A549 (cell line): ENCODE measurements around the gene EDARADD. TPM values are rescaled to one million over a fixed set of nuclear protein-coding genes. Genes with fewer than 3 reads are reported as not detected.

Experiments used
- ATAC-seq, 2 experiments: fragments of 200-7000 bp in 1 of 2; fragments of >200 bp in 1 of 2; cut with Nextera tagmentation in 1 of 2; cut with Tn5 transposase in 1 of 2; 3 replicates each; pipeline versions ENCODE4 v1.8.0 to v1.9.1; 2018 to 2020; ENCODE audit warnings: mild to moderate bottlenecking in 1 of 2, moderate library complexity in 1 of 2
- CTCF ChIA-PET: fragments of 300-600 bp; sonication (Branson Sonifier 250); formaldehyde crosslinking; extraction: SDS; loops from one replicate; lab custom pipeline; 2021; ENCODE audit warnings: antibody characterized with exemption, inconsistent platforms; lab: Yijun Ruan, JAX
- POLR2A ChIA-PET: fragments of 350-600 bp; formaldehyde crosslinking; extraction: SDS; loops from one replicate; lab custom pipeline; 2021; ENCODE audit warnings: antibody characterized with exemption, inconsistent platforms; lab: Yijun Ruan, JAX
- DNase-seq, 2 experiments: peaks; one replicate each; pipeline versions ENCODE4 v3.0.0 to v3.0.0-alpha.2; 2011 to 2016; ENCODE audit warnings: low read depth in 1 of 2, low spot score in 1 of 2
- FAIRE-seq: peaks from 2 replicates; lab custom pipeline; 2011; peaks lifted over from hg19 to GRCh38; lab: Jason Lieb, UNC
- H3K27ac ChIP-seq, 2 experiments: fragments of >200 bp; sonication (Bioruptor Twin); formaldehyde crosslinking; 3 replicates each; pipeline ENCODE4 v1.5.1; 2016 to 2017
- H3K4me1 ChIP-seq: fragments of >200 bp; sonication (Bioruptor Twin); formaldehyde crosslinking; 3 replicates; pipeline ENCODE4 v1.6.1; 2016
- H3K4me2 ChIP-seq: fragments of >200 bp; sonication (Bioruptor Twin); formaldehyde crosslinking; 3 replicates; pipeline ENCODE4 v1.6.1; 2016
- H3K4me3 ChIP-seq: fragments of >200 bp; sonication (Bioruptor Twin); formaldehyde crosslinking; 3 replicates; pipeline ENCODE4 v1.5.1; 2016
- H3K9me3 ChIP-seq: fragments of >200 bp; sonication (Bioruptor Twin); formaldehyde crosslinking; 3 replicates; pipeline ENCODE4 v1.6.1; 2016
- CBX8 ChIP-seq: fragments of 200-600 bp; sonication (generic); IDR thresholded peaks from 2 replicates; pipeline ENCODE4 v1.6.1; 2016
- CEBPB ChIP-seq, 2 experiments: fragments of >200 bp in 1 of 2; sonication (Bioruptor Twin) in 1 of 2; formaldehyde crosslinking in 1 of 2; IDR thresholded peaks; 2 replicates each; pipeline ENCODE4 v1.6.1; 2012 to 2016
- CHD2 ChIP-seq: fragments of 150-350 bp; IDR thresholded peaks from 2 replicates; pipeline ENCODE4 v1.6.1; 2014; ENCODE audit warnings: low read length; ENCODE audit not compliant: partially characterized antibody
- EHMT2 ChIP-seq: fragments of 200-600 bp; sonication (generic); IDR thresholded peaks from 2 replicates; pipeline ENCODE4 v1.6.1; 2016; ENCODE audit warnings: antibody characterized with exemption, low read depth, mild to moderate bottlenecking, moderate library complexity
- EP300 ChIP-seq, 2 experiments: fragments of >200 bp; sonication (Bioruptor Twin); formaldehyde crosslinking; IDR thresholded peaks; 2 replicates in 1 of 2; 3 replicates in 1 of 2; pipeline ENCODE4 v1.6.1; 2016 to 2017
- ESRRA ChIP-seq: fragments of 150-350 bp; IDR thresholded peaks from 2 replicates; pipeline ENCODE4 v1.6.1; 2014; ENCODE audit warnings: mild to moderate bottlenecking, low read length, borderline replicate concordance
- HEYL ChIP-seq: fragments of 250-450 bp; sonication (Bioruptor Pico); IDR thresholded peaks from 2 replicates; pipeline ENCODE4 v1.8.0; 2021; ENCODE audit warnings: mild to moderate bottlenecking, moderate library complexity
- HOXA7 ChIP-seq: fragments of 250-450 bp; sonication (Bioruptor Pico); IDR thresholded peaks from 2 replicates; pipeline ENCODE4 v1.5.0; 2020; ENCODE audit warnings: mild to moderate bottlenecking, moderate library complexity
- HOXB13 ChIP-seq: fragments of 250-450 bp; sonication (Bioruptor Pico); IDR thresholded peaks from 2 replicates; pipeline ENCODE4 v1.5.0; 2020; ENCODE audit warnings: low read depth, mild to moderate bottlenecking, moderate library complexity
- HOXB5 ChIP-seq: fragments of 250-450 bp; sonication (Bioruptor Pico); IDR thresholded peaks from 2 replicates; pipeline ENCODE4 v1.5.0; 2020; ENCODE audit warnings: mild to moderate bottlenecking, moderate library complexity
- NFE2L2 ChIP-seq: fragments of 150-350 bp; conservative IDR thresholded peaks from 2 replicates; pipeline ENCODE4 v1.6.1; 2014; ENCODE audit warnings: low read length
- RAD21 ChIP-seq, 2 experiments: fragments of >200 bp in 1 of 2; sonication (Bioruptor Twin) in 1 of 2; formaldehyde crosslinking in 1 of 2; IDR thresholded peaks in 1 of 2; conservative IDR thresholded peaks in 1 of 2; 2 replicates in 1 of 2; 3 replicates in 1 of 2; pipeline ENCODE4 v1.6.1; 2012 to 2018; ENCODE audit warnings: inconsistent platforms in 1 of 2
- RARB ChIP-seq: fragments of 250-450 bp; sonication (Bioruptor Pico); IDR thresholded peaks from 2 replicates; pipeline ENCODE4 v1.8.0; 2021; ENCODE audit warnings: mild to moderate bottlenecking, moderate library complexity
- RFX5 ChIP-seq: fragments of 450-650 bp; IDR thresholded peaks from 2 replicates; pipeline ENCODE4 v1.7.1; 2014; ENCODE audit warnings: antibody characterized with exemption, mild to moderate bottlenecking, moderate library complexity
- ZFP36 ChIP-seq: fragments of 450-650 bp; IDR thresholded peaks from 2 replicates; pipeline ENCODE4 v1.6.1; 2014; ENCODE audit warnings: borderline replicate concordance; ENCODE audit not compliant: partially characterized antibody
- ZNF302 ChIP-seq: fragments of 250-450 bp; sonication (Bioruptor Pico); IDR thresholded peaks from 2 replicates; pipeline ENCODE4 v1.9.0; 2021; ENCODE audit warnings: inconsistent platforms, mild to moderate bottlenecking, moderate library complexity
- WGBS: methylation state at CpG from one replicate; pipeline ENCODE4 v1.1.6; 2017; ENCODE audit errors: missing lambda C conversion rate; 5-methylcytosine and 5-hydroxymethylcytosine counted together
- polyA plus RNA-seq, 4 experiments: library from polyadenylated mRNA; depleted of rRNA in 3 of 4; stranded (reverse); fragments of >200 nt; fragmentation: RNase III in 1 of 4; extraction: RNeasy Plus Mini Kit Qiagen cat#74134 plus additional on column Dnase treatment in 1 of 4; gene quantifications; 2 replicates in 3 of 4; 3 replicates in 1 of 4; pipeline ENCODE4 v1.2.3, GENCODE V29; 2011 to 2017
- TF ChIP-seq, protein P1 (sequence below): IDR thresholded peaks from 2 replicates; pipeline ENCODE4 v1.6.1; 2012; ENCODE audit warnings: low read depth, borderline replicate concordance
- TF ChIP-seq, protein P2 (sequence below): fragments of 150-350 bp; IDR thresholded peaks from 2 replicates; pipeline ENCODE4 v1.6.1; 2014; ENCODE audit warnings: low read depth, mild to moderate bottlenecking, low read length
- TF ChIP-seq, protein P3 (sequence below): fragments of 200-600 bp; sonication (generic); IDR thresholded peaks from 2 replicates; pipeline ENCODE4 v1.6.1; 2016; ENCODE audit warnings: antibody characterized with exemption, mild to moderate bottlenecking, moderate library complexity

The EDARADD gene
- polyA plus RNA-seq, 2 of the 4 experiments (the other 2 are of a cell fraction), result 2.1 to 5.8 TPM

DNA sequence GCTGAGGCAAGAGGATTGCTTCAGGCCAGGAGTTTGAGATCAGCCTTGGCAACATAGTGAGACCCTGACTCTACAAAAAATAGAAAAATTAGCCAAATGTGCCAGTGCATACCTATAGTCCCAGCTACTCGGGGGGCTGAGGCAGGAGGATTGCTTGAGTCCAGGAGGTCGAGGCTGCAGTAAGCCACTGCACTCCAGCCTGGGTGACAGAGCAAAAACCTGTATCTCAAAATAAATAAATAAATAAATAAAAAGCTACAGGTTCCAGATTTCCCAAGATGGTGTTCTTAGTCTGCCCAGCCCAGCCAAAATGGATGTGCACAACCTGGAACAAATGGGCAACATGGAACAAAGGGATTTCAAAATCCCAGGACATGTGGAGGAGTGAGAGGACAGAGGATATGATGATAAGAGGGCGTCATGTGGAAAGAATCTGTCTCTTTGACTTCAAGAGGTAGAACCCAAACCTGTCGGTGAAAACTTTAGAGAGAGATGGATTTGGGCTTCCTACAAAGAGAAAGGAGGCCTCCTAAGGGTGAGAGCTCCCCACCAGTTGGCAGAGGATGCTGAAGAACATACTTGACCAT, 3.2 kb downstream of the EDARADD start:
- no peaks in the 10 kb centered on the region for H3K9me3 ChIP-seq
- 0 out of 4 replicates have a peak, but pooled peaks have one; percentile 18 to 31 for TF ChIP-seq CEBPB (IDR thresholded peaks at IDR 0.05)
- no peak for TF ChIP-seq ZFP36
- TF ChIP-seq, all 56 proteins: peak for 1
- Histone ChIP-seq H3K27ac (0 out of 6 replicates have a peak overlapping the region, but pooled peaks of 1 of the 2 experiments have one; percentile 1), H3K4me2 (peak overlapping the region; percentile 79; the same call in 1 of the 3 replicates), H3K4me3 (no peak overlapping the region), H3K4me1 (peaks cover 52% of the 10 kb centered on the region)
- DNase-seq (no peak), ATAC-seq (no peak), FAIRE-seq (no peak)
- CTCF ChIA-PET, result interaction anchor here (0.6 to 0.9 kb wide), 2 partner anchors 9 to 440 kb away, joined by 3 read pairs; no protein-coding TSS in a partner anchor
- POLR2A ChIA-PET, result no interaction called here
- WGBS, result 82% methylated on average over 4 of the region's 4 CpGs

DNA sequence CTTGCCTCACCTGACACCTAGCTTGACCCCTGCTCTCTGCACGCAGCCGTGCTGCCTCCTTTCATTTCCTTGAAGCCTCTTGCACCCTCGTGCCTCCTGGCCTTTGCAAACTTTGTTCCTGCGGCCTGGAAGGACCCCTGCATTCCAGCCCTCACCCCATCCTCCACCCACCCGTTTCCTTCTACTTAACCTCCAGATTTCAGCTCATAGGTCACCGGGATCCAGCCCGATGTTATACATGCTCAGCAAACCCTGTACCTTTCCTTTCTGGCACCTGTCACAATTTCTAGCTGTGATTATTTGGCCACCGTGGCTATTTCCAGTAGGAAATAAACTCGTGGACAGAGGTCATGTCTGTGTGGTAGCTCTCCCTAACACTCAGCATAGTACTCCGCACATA, 4.5 kb downstream of the EDARADD start:
- TF ChIP-seq EP300 (IDR thresholded peaks at IDR 0.05), result no peak
- no peak for TF ChIP-seq HOXB5 (CRISPR knock-in tag)
- TF ChIP-seq EHMT2, result no peak
- TF ChIP-seq, protein P1, sequence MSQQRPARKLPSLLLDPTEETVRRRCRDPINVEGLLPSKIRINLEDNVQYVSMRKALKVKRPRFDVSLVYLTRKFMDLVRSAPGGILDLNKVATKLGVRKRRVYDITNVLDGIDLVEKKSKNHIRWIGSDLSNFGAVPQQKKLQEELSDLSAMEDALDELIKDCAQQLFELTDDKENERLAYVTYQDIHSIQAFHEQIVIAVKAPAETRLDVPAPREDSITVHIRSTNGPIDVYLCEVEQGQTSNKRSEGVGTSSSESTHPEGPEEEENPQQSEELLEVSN, result no peak
- TF ChIP-seq NFE2L2, result no peak
- TF ChIP-seq RAD21 (conservative IDR thresholded peaks at IDR 0.05 in 1 of 2, IDR thresholded peaks at IDR 0.05 in 1 of 2), result no peak
- TF ChIP-seq HOXB13 (CRISPR knock-in tag), result no peak
- TF ChIP-seq ESRRA, result no peak
- no peak for TF ChIP-seq HOXA7 (CRISPR knock-in tag)
- no peak for TF ChIP-seq RFX5
- TF ChIP-seq CBX8, result no peak
- TF ChIP-seq CHD2, result no peak
- no peak for TF ChIP-seq RARB (CRISPR knock-in tag)
- TF ChIP-seq, protein P2, sequence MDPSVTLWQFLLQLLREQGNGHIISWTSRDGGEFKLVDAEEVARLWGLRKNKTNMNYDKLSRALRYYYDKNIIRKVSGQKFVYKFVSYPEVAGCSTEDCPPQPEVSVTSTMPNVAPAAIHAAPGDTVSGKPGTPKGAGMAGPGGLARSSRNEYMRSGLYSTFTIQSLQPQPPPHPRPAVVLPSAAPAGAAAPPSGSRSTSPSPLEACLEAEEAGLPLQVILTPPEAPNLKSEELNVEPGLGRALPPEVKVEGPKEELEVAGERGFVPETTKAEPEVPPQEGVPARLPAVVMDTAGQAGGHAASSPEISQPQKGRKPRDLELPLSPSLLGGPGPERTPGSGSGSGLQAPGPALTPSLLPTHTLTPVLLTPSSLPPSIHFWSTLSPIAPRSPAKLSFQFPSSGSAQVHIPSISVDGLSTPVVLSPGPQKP, result no peak
- TF ChIP-seq HEYL (CRISPR knock-in tag), result no peak
- TF ChIP-seq ZNF302, result no peak
- TF ChIP-seq, protein P3, sequence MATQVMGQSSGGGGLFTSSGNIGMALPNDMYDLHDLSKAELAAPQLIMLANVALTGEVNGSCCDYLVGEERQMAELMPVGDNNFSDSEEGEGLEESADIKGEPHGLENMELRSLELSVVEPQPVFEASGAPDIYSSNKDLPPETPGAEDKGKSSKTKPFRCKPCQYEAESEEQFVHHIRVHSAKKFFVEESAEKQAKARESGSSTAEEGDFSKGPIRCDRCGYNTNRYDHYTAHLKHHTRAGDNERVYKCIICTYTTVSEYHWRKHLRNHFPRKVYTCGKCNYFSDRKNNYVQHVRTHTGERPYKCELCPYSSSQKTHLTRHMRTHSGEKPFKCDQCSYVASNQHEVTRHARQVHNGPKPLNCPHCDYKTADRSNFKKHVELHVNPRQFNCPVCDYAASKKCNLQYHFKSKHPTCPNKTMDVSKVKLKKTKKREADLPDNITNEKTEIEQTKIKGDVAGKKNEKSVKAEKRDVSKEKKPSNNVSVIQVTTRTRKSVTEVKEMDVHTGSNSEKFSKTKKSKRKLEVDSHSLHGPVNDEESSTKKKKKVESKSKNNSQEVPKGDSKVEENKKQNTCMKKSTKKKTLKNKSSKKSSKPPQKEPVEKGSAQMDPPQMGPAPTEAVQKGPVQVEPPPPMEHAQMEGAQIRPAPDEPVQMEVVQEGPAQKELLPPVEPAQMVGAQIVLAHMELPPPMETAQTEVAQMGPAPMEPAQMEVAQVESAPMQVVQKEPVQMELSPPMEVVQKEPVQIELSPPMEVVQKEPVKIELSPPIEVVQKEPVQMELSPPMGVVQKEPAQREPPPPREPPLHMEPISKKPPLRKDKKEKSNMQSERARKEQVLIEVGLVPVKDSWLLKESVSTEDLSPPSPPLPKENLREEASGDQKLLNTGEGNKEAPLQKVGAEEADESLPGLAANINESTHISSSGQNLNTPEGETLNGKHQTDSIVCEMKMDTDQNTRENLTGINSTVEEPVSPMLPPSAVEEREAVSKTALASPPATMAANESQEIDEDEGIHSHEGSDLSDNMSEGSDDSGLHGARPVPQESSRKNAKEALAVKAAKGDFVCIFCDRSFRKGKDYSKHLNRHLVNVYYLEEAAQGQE, result no peak
- no peak for TF ChIP-seq ZFP36
- TF ChIP-seq, all 56 proteins: peak for 0
- Histone ChIP-seq H3K4me3 (no peak overlapping the region), H3K9me3 (no peaks in the 10 kb centered on the region), H3K4me1 (peaks cover 52% of the 10 kb centered on the region), H3K4me2 (peak overlapping the region; percentile 73), H3K27ac (peak overlapping the region; percentile 26; a peak in 4 of 6 replicates)
- DNase-seq (no peak), FAIRE-seq (no peak), ATAC-seq (no peak)
- 86% methylated on average over 10 of the region's 10 CpGs for WGBS
- CTCF ChIA-PET, result interaction anchor here (0.9 kb wide), 1 partner anchor 15 kb away, joined by 3 read pairs; no protein-coding TSS in a partner anchor
- POLR2A ChIA-PET, result no interaction called here
